Neural cell (in vitro differentiated cells): Measurements from ENCODE around the gene NOL9. TPM values are rescaled to one million over a fixed set of nuclear protein-coding genes. Genes with fewer than 3 reads are reported as not detected.

ENCODE experiments used
- H2AFZ ChIP-seq: fragments of 200-600, 300-800 bp; sonication (generic), shearing (Covaris generic); 2 replicates; pipeline ENCODE4 v1.6.0; 2014; ENCODE audit warnings: low read depth, mild to moderate bottlenecking, antibody characterized with exemption, low read length, moderate library complexity
- H3F3A ChIP-seq: fragments of 200-600 bp; shearing (Covaris generic); 2 replicates; pipeline ENCODE4 v1.6.1; 2016; ENCODE audit warnings: mild to moderate bottlenecking, moderate library complexity, mixed read lengths, antibody characterized with exemption, low read length; ENCODE audit not compliant: insufficient read depth, poor library complexity, severe bottlenecking
- H3K27ac ChIP-seq: fragments of 200-600, 300-800 bp; sonication (generic), shearing (Covaris generic); 2 replicates; pipeline ENCODE4 v1.5.1; 2014; ENCODE audit warnings: mild to moderate bottlenecking, low read length, moderate library complexity
- H3K27me3 ChIP-seq: fragments of 300-800, 200-600 bp; sonication (generic), shearing (Covaris generic); 2 replicates; pipeline ENCODE4 v1.6.0; 2014; ENCODE audit warnings: mild to moderate bottlenecking, low read depth, low read length, moderate library complexity; ENCODE audit not compliant: insufficient read depth
- H3K36me3 ChIP-seq: fragments of 300-800, 200-600 bp; sonication (generic), shearing (Covaris generic); 2 replicates; pipeline ENCODE4 v1.5.1; 2014; ENCODE audit warnings: mild to moderate bottlenecking, antibody characterized with exemption, low read length, moderate library complexity; ENCODE audit not compliant: insufficient read depth
- H3K4me2 ChIP-seq: fragments of 300-800, 200-600 bp; sonication (generic), shearing (Covaris generic); 2 replicates; pipeline ENCODE4 v1.6.0; 2014; ENCODE audit warnings: mild to moderate bottlenecking, low read length
- H3K4me3 ChIP-seq: fragments of 300-800, 200-600 bp; sonication (generic), shearing (Covaris generic); 2 replicates; pipeline ENCODE4 v1.5.1; 2014; ENCODE audit warnings: mild to moderate bottlenecking, low read length, moderate library complexity
- H3K79me2 ChIP-seq: fragments of 200-600 bp; shearing (Covaris generic); replicated peaks from 2 replicates; pipeline ENCODE4 v1.6.0; 2014; ENCODE audit warnings: mild to moderate bottlenecking, low read length, moderate library complexity; ENCODE audit not compliant: insufficient read depth
- H3K9ac ChIP-seq: fragments of 300-800, 200-600 bp; sonication (generic), shearing (Covaris generic); 2 replicates; pipeline ENCODE4 v1.6.1; 2016; ENCODE audit warnings: mild to moderate bottlenecking, low read length, mixed read lengths
- H3K9me2 ChIP-seq: fragments of 200-600 bp; shearing (Covaris generic); 2 replicates; pipeline ENCODE4 v1.6.1; 2016; ENCODE audit warnings: mild to moderate bottlenecking, low read length, mixed read lengths; ENCODE audit not compliant: insufficient read depth
- H3K9me3 ChIP-seq: fragments of 200-600, 300-800 bp; sonication (generic), shearing (Covaris generic); 2 replicates; pipeline ENCODE4 v1.6.1; 2016; ENCODE audit warnings: mild to moderate bottlenecking, mixed run types, low read length, moderate library complexity, mixed read lengths
- H4K20me1 ChIP-seq: fragments of 200-600 bp; shearing (Covaris generic); 2 replicates; pipeline ENCODE4 v1.6.1; 2016; ENCODE audit warnings: mild to moderate bottlenecking, mixed run types; ENCODE audit not compliant: insufficient read depth
- CTCF ChIP-seq: fragments of 450-650 bp; IDR thresholded peaks from 2 replicates; pipeline ENCODE4 v1.5.1; 2014; ENCODE audit warnings: antibody characterized with exemption, mild to moderate bottlenecking, moderate library complexity; ENCODE audit not compliant: poor library complexity, severe bottlenecking
- EP300 ChIP-seq: fragments of 450-650 bp; conservative IDR thresholded peaks from 2 replicates; pipeline ENCODE4 v1.6.1; 2014; ENCODE audit warnings: antibody characterized with exemption, mild to moderate bottlenecking, moderate library complexity; ENCODE audit not compliant: poor library complexity, severe bottlenecking
- EZH2 ChIP-seq: fragments of 200-600, 300-800 bp; shearing (Covaris generic), sonication (generic); IDR thresholded peaks from 2 replicates; pipeline ENCODE4 v1.6.1; 2014; ENCODE audit warnings: antibody characterized with exemption, low read length, borderline replicate concordance, mild to moderate bottlenecking; ENCODE audit not compliant: insufficient read depth, poor library complexity, severe bottlenecking
- MXI1 ChIP-seq: fragments of 450-650 bp; conservative IDR thresholded peaks from 2 replicates; pipeline ENCODE4 v1.6.1; 2014; ENCODE audit warnings: antibody characterized with exemption, mild to moderate bottlenecking; ENCODE audit not compliant: poor library complexity, severe bottlenecking
- POLR2AphosphoS5 ChIP-seq: IDR thresholded peaks from 2 replicates; pipeline ENCODE4 v1.6.1; 2012
- RAD21 ChIP-seq: fragments of 450-650 bp; conservative IDR thresholded peaks from 2 replicates; pipeline ENCODE4 v1.6.1; 2014; ENCODE audit warnings: antibody characterized with exemption, mild to moderate bottlenecking, moderate library complexity
- REST ChIP-seq: IDR thresholded peaks from 2 replicates; pipeline ENCODE4 v1.6.1; 2012; ENCODE audit warnings: borderline replicate concordance
- SMC3 ChIP-seq: fragments of 450-650 bp; conservative IDR thresholded peaks from 2 replicates; pipeline ENCODE4 v1.6.1; 2014; ENCODE audit warnings: antibody characterized with exemption, mild to moderate bottlenecking, moderate library complexity; ENCODE audit not compliant: poor library complexity
- TAF1 ChIP-seq: IDR thresholded peaks from 2 replicates; pipeline ENCODE4 v1.6.1; 2012; ENCODE audit warnings: low read depth
- polyA plus RNA-seq: library from polyadenylated mRNA; depleted of rRNA; stranded (reverse); fragments of >200 nt; gene quantifications from 2 replicates; pipeline ENCODE4 v1.2.3, GENCODE V29; 2014

The NOL9 gene
- polyA plus RNA-seq, 1 donor from 2014 or later = 30.7 TPM

GRCh38 chr1:6483761-6484117 lies 70.6 kb downstream of the NOL9 start:
- Histone ChIP-seq H3K4me3 (no peak overlapping the region), H4K20me1 (no peaks in the 10 kb centered on the region), H2AFZ (no peak overlapping the region), H3K27me3 (peaks cover 13% of the 10 kb centered on the region), H3K9me3 (no peaks in the 10 kb centered on the region), H3K36me3 (no peaks in the 10 kb centered on the region), H3F3A (no peaks in the 10 kb centered on the region), H3K9ac (no peak overlapping the region), H3K79me2 (no peaks in the 10 kb centered on the region), H3K9me2 (no peaks in the 10 kb centered on the region), H3K27ac (no peak overlapping the region), H3K4me2 (no peak overlapping the region)
- TF ChIP-seq CTCF (no peak), RAD21 (no peak), TAF1 (no peak), REST (no peak), MXI1 (no peak), POLR2AphosphoS5 (no peak), EZH2 (no peak), SMC3 (no peak), EP300 (no peak)

- no peak overlapping the region for H3K9ac ChIP-seq
- H3K79me2 ChIP-seq = no peaks in the 10 kb centered on the region
- H3K27ac ChIP-seq = no peak overlapping the region
- H3F3A ChIP-seq = no peaks in the 10 kb centered on the region
- H2AFZ ChIP-seq = no peak overlapping the region
- no peaks in the 10 kb centered on the region for H3K9me3 ChIP-seq
- H3K4me3 ChIP-seq = no peak overlapping the region
- no peaks in the 10 kb centered on the region for H4K20me1 ChIP-seq
- H3K27me3 ChIP-seq = peaks cover 13% of the 10 kb centered on the region
- TF ChIP-seq MXI1 (no peak), RAD21 (no peak), TAF1 (no peak)
- H3K9me2 ChIP-seq = no peaks in the 10 kb centered on the region
- H3K4me2 ChIP-seq = no peak overlapping the region
- H3K36me3 ChIP-seq = no peaks in the 10 kb centered on the region
Observed at GRCh38 chr1:6483017-6483760, 71.1 kb downstream of the NOL9 start.
